ENCODE results near the gene SH3BP2.

SH3BP2 gene

DNA sequence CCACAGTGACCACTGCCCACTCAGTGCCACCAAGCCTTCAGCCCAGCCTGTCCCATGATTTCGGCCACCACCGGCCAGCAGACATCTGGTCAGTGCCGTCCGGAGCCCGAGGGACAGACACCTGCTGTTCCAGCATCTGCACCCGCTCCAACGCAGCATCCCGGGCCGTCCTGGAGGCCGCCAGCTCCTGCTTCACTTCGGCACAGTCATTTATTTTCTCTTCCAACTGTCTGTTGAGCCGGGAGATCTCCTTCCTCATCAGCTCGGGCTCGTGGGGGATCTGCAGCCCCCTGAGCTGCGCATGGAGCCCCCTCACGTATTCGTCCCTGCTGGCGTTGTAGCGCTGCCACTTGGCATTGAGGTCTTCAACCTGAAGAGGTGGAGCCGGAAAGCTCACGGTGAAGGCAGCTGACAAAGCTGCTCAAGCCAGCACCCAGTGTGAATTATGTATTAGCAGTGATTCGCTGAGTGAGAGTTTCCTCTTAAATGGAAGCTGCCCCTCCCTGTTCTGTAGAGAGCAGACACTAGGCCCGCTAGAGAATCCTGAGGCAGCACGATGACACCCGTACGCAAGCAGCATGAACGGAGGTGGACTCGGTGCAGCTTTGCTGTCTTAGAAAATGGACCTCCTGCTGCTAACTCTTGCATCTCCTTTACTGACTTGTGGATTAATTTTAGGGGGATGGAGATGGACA is 48.2 kb upstream of the SH3BP2 start:
- no peak for TF ChIP-seq ZNF8 (CRISPR knock-in tag; IDR thresholded peaks at IDR 0.05)
- no peak for TF ChIP-seq ZC3H10 (CRISPR knock-in tag; IDR thresholded peaks at IDR 0.05)
- TF ChIP-seq ARNTL (CRISPR knock-in tag; IDR thresholded peaks at IDR 0.05; ENCODE audit: borderline replicate concordance, low read depth) = no peak
- no peak for TF ChIP-seq ZNF70 (CRISPR knock-in tag; IDR thresholded peaks at IDR 0.05)
- no peak for TF ChIP-seq ZFP30 (CRISPR knock-in tag; IDR thresholded peaks at IDR 0.05)
- TF ChIP-seq RARB (CRISPR knock-in tag; IDR thresholded peaks at IDR 0.05) = no peak
- TF ChIP-seq, protein P1, sequence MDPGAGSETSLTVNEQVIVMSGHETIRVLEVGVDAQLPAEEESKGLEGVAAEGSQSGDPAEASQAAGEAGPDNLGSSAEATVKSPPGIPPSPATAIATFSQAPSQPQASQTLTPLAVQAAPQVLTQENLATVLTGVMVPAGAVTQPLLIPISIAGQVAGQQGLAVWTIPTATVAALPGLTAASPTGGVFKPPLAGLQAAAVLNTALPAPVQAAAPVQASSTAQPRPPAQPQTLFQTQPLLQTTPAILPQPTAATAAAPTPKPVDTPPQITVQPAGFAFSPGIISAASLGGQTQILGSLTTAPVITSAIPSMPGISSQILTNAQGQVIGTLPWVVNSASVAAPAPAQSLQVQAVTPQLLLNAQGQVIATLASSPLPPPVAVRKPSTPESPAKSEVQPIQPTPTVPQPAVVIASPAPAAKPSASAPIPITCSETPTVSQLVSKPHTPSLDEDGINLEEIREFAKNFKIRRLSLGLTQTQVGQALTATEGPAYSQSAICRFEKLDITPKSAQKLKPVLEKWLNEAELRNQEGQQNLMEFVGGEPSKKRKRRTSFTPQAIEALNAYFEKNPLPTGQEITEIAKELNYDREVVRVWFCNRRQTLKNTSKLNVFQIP (CRISPR knock-in tag; IDR thresholded peaks at IDR 0.05; ENCODE audit: borderline replicate concordance, low read depth) = no peak
- TF ChIP-seq PPARA (CRISPR knock-in tag; IDR thresholded peaks at IDR 0.05; ENCODE audit: borderline replicate concordance) = no peak
- TF ChIP-seq TOX (CRISPR knock-in tag; IDR thresholded peaks at IDR 0.05; ENCODE audit: borderline replicate concordance) = no peak
- TF ChIP-seq TCF4 (CRISPR knock-in tag; IDR thresholded peaks at IDR 0.05; ENCODE audit: borderline replicate concordance) = no peak
- TF ChIP-seq, protein P2, sequence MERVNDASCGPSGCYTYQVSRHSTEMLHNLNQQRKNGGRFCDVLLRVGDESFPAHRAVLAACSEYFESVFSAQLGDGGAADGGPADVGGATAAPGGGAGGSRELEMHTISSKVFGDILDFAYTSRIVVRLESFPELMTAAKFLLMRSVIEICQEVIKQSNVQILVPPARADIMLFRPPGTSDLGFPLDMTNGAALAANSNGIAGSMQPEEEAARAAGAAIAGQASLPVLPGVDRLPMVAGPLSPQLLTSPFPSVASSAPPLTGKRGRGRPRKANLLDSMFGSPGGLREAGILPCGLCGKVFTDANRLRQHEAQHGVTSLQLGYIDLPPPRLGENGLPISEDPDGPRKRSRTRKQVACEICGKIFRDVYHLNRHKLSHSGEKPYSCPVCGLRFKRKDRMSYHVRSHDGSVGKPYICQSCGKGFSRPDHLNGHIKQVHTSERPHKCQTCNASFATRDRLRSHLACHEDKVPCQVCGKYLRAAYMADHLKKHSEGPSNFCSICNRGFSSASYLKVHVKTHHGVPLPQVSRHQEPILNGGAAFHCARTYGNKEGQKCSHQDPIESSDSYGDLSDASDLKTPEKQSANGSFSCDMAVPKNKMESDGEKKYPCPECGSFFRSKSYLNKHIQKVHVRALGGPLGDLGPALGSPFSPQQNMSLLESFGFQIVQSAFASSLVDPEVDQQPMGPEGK (CRISPR knock-in tag; IDR thresholded peaks at IDR 0.05; ENCODE audit: borderline replicate concordance) = no peak
- TF ChIP-seq, protein P3, sequence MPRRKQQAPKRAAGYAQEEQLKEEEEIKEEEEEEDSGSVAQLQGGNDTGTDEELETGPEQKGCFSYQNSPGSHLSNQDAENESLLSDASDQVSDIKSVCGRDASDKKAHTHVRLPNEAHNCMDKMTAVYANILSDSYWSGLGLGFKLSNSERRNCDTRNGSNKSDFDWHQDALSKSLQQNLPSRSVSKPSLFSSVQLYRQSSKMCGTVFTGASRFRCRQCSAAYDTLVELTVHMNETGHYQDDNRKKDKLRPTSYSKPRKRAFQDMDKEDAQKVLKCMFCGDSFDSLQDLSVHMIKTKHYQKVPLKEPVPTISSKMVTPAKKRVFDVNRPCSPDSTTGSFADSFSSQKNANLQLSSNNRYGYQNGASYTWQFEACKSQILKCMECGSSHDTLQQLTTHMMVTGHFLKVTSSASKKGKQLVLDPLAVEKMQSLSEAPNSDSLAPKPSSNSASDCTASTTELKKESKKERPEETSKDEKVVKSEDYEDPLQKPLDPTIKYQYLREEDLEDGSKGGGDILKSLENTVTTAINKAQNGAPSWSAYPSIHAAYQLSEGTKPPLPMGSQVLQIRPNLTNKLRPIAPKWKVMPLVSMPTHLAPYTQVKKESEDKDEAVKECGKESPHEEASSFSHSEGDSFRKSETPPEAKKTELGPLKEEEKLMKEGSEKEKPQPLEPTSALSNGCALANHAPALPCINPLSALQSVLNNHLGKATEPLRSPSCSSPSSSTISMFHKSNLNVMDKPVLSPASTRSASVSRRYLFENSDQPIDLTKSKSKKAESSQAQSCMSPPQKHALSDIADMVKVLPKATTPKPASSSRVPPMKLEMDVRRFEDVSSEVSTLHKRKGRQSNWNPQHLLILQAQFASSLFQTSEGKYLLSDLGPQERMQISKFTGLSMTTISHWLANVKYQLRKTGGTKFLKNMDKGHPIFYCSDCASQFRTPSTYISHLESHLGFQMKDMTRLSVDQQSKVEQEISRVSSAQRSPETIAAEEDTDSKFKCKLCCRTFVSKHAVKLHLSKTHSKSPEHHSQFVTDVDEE (CRISPR knock-in tag; IDR thresholded peaks at IDR 0.05) = no peak
- no peak for TF ChIP-seq ZFP3 (CRISPR knock-in tag; IDR thresholded peaks at IDR 0.05)
- no peak for TF ChIP-seq BACH2 (CRISPR knock-in tag; IDR thresholded peaks at IDR 0.05; ENCODE audit: borderline replicate concordance)
- TF ChIP-seq, protein P4, sequence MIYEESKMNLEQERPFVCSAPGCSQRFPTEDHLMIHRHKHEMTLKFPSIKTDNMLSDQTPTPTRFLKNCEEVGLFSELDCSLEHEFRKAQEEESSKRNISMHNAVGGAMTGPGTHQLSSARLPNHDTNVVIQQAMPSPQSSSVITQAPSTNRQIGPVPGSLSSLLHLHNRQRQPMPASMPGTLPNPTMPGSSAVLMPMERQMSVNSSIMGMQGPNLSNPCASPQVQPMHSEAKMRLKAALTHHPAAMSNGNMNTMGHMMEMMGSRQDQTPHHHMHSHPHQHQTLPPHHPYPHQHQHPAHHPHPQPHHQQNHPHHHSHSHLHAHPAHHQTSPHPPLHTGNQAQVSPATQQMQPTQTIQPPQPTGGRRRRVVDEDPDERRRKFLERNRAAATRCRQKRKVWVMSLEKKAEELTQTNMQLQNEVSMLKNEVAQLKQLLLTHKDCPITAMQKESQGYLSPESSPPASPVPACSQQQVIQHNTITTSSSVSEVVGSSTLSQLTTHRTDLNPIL (CRISPR knock-in tag; IDR thresholded peaks at IDR 0.05; ENCODE audit: low read depth) = no peak
- TF ChIP-seq, protein P5, sequence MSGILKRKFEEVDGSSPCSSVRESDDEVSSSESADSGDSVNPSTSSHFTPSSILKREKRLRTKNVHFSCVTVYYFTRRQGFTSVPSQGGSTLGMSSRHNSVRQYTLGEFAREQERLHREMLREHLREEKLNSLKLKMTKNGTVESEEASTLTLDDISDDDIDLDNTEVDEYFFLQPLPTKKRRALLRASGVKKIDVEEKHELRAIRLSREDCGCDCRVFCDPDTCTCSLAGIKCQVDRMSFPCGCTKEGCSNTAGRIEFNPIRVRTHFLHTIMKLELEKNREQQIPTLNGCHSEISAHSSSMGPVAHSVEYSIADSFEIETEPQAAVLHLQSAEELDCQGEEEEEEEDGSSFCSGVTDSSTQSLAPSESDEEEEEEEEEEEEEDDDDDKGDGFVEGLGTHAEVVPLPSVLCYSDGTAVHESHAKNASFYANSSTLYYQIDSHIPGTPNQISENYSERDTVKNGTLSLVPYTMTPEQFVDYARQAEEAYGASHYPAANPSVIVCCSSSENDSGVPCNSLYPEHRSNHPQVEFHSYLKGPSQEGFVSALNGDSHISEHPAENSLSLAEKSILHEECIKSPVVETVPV (CRISPR knock-in tag; IDR thresholded peaks at IDR 0.05) = no peak
- no peak for TF ChIP-seq ESRRG (CRISPR knock-in tag; IDR thresholded peaks at IDR 0.05)
- TF ChIP-seq ZNF565 (CRISPR knock-in tag; conservative IDR thresholded peaks at IDR 0.05; ENCODE audit: low read depth) = no peak
- no peak for ATAC-seq

DNA sequence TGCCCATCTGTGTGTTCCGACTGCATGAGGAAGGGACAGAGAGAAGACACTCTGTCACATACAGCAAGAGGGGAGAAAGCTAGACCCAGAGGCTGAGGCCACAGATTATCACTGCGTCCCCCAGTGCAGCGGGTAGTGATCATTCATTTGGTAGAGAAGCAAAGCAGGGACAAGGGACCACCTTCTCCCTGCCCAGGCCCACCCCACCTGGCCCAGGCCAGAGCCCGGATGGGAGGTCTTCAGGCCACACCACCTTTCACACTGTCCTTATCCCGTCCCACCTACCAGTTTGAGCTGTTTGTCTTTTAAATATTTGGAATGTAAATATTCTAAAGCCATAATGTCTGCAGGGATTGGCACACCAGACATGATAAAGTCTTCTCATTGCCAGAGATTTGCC is 47.4 kb upstream of the SH3BP2 start:
- TF ChIP-seq, protein P4 (CRISPR knock-in tag; IDR thresholded peaks at IDR 0.05; ENCODE audit: low read depth) = no peak
- TF ChIP-seq BACH2 (CRISPR knock-in tag; IDR thresholded peaks at IDR 0.05; ENCODE audit: borderline replicate concordance) (no peak), TCF4 (CRISPR knock-in tag; IDR thresholded peaks at IDR 0.05; ENCODE audit: borderline replicate concordance) (no peak), SNAI2 (CRISPR knock-in tag; IDR thresholded peaks at IDR 0.05) (no peak), GLIS3 (CRISPR knock-in tag; IDR thresholded peaks at IDR 0.05) (no peak), ARNTL (CRISPR knock-in tag; IDR thresholded peaks at IDR 0.05; ENCODE audit: borderline replicate concordance, low read depth) (no peak), ISL1 (CRISPR knock-in tag; IDR thresholded peaks at IDR 0.05) (no peak), ZC3H10 (CRISPR knock-in tag; IDR thresholded peaks at IDR 0.05) (no peak), ESRRG (CRISPR knock-in tag; IDR thresholded peaks at IDR 0.05) (no peak), ZFP30 (CRISPR knock-in tag; IDR thresholded peaks at IDR 0.05) (no peak), ZFP3 (CRISPR knock-in tag; IDR thresholded peaks at IDR 0.05) (no peak), CSDC2 (CRISPR knock-in tag; IDR thresholded peaks at IDR 0.05) (no peak), ZNF70 (CRISPR knock-in tag; IDR thresholded peaks at IDR 0.05) (no peak), RARB (CRISPR knock-in tag; IDR thresholded peaks at IDR 0.05) (no peak), ZNF565 (CRISPR knock-in tag; conservative IDR thresholded peaks at IDR 0.05; ENCODE audit: low read depth) (no peak)
- TF ChIP-seq, protein P5 (CRISPR knock-in tag; IDR thresholded peaks at IDR 0.05) = no peak
- TF ChIP-seq, protein P1 (CRISPR knock-in tag; IDR thresholded peaks at IDR 0.05; ENCODE audit: borderline replicate concordance, low read depth) = no peak
- no peak for ATAC-seq

Measured in SK-N-SH treated with all-trans-retinoic acid at 6 μM for 48 hours (cell line).